ENCODE results near the gene GPR137B.

GPR137B gene, protein sequence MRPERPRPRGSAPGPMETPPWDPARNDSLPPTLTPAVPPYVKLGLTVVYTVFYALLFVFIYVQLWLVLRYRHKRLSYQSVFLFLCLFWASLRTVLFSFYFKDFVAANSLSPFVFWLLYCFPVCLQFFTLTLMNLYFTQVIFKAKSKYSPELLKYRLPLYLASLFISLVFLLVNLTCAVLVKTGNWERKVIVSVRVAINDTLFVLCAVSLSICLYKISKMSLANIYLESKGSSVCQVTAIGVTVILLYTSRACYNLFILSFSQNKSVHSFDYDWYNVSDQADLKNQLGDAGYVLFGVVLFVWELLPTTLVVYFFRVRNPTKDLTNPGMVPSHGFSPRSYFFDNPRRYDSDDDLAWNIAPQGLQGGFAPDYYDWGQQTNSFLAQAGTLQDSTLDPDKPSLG

DNA sequence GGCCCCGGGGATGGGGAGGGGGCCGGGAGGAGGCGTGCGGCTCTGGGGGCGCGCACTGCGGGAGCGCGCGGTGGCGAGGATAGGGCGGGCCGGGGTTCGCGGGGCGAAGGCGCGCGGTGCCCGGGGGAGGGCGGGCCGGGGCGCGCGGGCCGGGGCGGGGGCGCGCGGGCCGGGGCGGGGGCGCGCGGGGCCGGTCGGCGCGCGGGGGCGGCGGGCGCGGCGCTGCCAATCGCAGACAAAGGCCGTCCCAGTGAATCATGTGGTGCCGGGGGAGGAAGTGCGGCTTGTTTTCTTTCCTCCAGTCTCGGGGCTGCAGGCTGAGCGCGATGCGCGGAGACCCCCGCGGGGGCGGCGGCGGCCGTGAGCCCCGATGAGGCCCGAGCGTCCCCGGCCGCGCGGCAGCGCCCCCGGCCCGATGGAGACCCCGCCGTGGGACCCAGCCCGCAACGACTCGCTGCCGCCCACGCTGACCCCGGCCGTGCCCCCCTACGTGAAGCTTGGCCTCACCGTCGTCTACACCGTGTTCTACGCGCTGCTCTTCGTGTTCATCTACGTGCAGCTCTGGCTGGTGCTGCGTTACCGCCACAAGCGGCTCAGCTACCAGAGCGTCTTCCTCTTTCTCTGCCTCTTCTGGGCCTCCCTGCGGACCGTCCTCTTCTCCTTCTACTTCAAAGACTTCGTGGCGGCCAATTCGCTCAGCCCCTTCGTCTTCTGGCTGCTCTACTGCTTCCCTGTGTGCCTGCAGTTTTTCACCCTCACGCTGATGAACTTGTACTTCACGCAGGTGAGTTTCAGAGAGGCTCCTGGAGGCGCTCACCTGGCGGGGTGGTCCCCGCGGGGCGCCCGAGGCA is at the start of gene GPR137B:
TSS of gene GPR137B (plus strand) at position 287 of the 851 bp plus-strand sequence. CDS start at position 371, 84 bp downstream.
- peak in 1 of 3 donors; percentile 43 for DNase-seq (ENCODE audit: low read depth in 2 of 3, low spot score in 1 of 3)

DNA sequence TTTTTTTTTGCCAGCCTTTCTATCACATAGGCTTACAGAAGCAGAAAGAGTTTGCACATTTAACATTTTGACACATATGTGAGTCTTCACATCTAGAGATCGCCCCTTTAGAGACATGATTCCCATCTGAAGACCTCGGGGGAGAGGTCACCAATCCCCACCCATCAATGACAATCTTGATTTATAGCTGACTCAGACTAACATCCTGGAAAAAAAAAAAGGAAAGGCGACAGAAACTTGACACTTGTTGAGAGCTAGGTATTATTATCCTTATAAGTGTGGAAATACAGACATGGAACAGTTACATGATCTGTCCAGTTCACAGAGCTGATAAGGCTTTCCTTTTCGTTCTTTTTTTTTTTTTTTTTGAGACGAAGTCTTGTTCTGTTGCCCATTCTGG is 49.4 kb upstream of the GPR137B start:
- DNase-seq (ENCODE audit: low read depth in 2 of 3, low spot score in 1 of 3) = no peak

DNA sequence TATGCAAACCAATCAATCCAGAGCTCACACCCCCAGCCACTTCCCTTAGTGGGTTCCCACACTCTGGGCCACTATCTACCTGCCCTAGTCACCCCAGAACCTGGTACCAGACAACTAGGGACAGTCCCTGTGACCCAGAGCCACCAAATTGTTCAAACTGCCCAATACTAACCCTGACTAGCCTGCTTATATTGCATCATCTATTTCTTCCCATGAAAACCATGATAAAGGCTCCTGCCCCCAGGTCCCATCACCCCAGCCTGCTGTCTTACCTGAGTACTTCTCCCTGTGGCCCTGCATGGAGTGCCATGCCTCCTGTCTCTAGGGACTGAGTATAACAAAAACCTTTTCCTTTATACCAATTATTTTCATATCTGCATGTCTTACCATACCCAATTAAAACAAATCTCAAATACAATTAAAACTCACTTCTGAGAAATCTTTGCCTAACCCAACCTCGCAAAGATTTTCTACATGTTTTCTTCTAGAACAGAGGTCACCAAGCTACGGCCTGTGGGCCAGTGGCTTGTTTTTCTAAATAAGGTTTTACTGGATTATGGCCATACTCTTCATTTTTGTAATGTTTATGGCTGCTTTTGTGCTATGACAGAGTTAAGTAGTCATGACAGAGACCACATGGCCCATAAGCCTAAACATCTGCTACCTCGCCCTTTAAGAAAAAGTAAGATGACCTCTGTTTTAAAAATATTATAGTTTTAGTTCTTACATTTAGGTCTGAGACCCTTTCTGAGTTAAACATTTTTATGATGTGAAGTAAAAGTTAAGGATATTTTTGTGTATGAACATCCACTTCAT is 46.4 kb upstream of the GPR137B start:
- DNase-seq (ENCODE audit: low read depth in 2 of 3, low spot score in 1 of 3) = no peak

GRCh38 chr1:236096660-236097482 is 45.5 kb upstream of the GPR137B start:
- DNase-seq (ENCODE audit: low read depth in 2 of 3, low spot score in 1 of 3) = peak; percentile 64 to 83 (median 79)

DNA sequence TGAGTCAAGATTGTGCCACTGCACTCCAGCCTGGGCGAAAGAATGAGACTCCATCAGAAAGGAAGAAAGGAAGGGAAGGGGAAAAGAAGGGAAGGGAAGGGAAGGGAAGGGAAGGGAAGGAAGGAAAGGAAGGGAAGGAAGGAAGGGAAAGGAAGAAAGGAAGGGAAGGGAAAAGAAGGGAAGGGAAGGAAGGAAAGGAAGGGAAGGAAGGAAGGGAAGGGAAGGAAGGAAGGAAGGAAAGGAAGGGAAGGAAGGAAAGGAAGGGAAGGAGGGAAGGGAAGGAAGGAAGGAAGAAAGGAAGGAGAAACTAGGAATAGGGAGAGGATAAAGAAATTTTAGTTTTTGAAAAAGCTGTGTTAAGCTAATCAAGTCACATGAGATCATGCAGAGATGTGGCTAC is 44.1 kb upstream of the GPR137B start:
- DNase-seq (ENCODE audit: low read depth in 2 of 3, low spot score in 1 of 3) = no peak

DNA sequence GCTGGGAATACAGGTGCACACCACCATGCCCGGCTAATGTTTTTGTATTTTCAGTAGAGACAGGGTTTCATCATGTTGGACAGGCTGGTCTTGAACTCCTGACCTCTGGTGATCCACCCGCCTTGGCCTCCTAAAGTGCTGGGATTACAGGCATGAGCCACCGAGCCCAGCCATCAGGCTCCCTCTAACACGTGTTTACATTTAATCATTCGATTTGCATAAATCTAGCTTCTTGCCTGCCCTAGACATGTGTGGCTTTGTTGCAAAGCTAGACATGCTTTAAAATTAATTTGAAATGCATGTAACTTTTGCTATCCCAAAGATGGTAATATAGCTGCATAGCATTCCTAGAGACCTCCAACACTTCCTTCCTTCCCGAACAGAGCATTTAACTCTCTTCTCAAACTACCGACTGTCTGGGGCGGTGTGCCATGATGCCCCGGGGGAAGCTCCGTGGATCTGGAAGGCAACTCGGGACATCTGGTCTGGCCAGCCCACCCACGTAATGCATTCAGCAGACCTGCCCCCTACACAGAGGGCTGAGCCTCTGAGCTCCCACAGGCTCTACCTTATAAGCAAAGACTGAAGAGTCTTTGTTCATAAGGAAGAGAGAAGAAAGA is 42.9 kb upstream of the GPR137B start:
- no peak for DNase-seq (ENCODE audit: low read depth in 2 of 3, low spot score in 1 of 3)

DNA sequence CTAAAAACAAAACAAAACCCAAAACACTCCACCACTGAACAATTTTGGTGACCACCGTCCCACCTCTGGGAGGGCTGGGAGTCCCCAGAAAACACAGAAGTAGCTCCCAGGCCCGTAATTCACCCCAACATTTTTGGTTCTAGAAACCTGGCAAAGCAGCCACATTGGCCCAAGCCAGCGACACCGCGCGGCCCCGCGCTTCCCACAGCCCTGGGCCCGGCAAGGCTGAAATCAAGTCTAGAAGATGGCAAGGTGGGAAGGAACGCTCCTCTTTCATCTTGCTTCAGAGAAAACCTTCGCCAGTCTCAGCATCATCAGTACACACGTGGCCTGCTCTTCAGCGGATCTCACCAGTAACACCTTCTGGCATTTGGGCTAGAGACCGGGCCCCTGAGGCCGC is 41.5 kb upstream of the GPR137B start:
- DNase-seq (ENCODE audit: low read depth in 2 of 3, low spot score in 1 of 3) = no peak

GRCh38 chr1:236101233-236102200 is 40.8 kb upstream of the GPR137B start:
- DNase-seq (ENCODE audit: low read depth in 2 of 3, low spot score in 1 of 3) = no peak

- no peak for DNase-seq (ENCODE audit: low read depth in 2 of 3, low spot score in 1 of 3)
These were observed 39.7 kb upstream of the GPR137B start for GRCh38 chr1:236102611-236103010.

DNA sequence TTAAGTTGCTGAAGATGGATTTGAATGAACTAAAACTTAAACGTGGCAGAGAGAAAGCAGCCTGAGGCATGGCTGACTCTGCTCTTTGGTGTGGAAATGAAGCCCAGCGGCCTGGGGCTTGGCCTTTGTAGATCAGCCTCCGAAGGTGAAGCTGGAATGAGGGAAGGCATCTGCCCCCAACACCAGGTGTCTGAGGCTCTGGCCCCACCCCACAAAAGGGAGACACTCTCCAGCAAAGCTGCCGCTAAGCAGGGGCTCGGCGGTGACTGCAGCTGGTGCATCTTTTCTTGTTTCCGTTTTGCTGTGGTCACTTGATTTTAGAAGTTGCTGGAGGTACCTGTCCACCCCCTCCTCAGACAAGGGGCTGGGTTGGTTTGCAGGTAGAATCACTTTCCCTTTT is 39.3 kb upstream of the GPR137B start:
- DNase-seq (ENCODE audit: low read depth in 2 of 3, low spot score in 1 of 3) = no peak

- peak in 2 of 3 donors; percentile 24 to 70 for DNase-seq (ENCODE audit: low read depth in 2 of 3, low spot score in 1 of 3)
These were observed 38.6 kb upstream of the GPR137B start for GRCh38 chr1:236103646-236104218.

DNA sequence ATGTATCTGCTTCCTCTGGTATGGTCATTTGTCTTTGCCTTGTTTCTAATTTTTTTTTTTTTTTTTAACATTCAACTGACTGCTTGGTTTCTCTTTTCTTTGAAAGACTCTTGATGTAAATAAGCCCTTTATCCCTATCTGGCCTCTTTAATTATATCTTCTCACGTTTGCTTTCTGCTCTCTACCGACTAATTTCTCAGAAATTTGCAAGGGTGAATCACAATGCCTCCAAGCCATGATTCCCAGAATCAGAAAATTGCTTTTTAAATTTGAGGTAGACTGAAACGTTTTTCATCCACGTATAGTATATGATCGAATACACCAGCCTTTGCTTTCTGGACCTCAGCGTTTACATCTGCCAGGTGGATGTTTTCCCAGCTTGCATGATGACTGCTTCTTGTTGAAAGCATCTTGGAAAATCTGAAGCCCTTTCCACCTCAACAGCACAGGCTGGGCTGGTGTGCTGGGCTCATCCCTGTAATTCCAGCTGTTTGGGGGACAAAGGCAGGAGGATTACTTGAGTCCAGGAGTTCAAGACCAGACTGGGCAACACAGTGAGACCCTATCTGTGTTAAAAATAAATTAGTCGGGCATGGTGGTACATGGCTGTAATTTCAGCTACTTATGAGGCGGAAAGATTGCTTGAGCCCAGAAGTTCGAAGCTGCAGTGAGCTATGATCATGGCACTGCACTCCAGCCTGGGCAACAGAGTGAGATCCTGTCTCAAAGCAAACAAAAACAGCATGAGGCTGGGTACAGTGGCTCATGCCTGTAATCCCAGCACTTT is 35.0 kb upstream of the GPR137B start:
- DNase-seq (ENCODE audit: low read depth in 2 of 3, low spot score in 1 of 3) = no peak

GRCh38 chr1:236108027-236108648 is 34.2 kb upstream of the GPR137B start:
- DNase-seq (ENCODE audit: low read depth in 2 of 3, low spot score in 1 of 3) = no peak

DNA sequence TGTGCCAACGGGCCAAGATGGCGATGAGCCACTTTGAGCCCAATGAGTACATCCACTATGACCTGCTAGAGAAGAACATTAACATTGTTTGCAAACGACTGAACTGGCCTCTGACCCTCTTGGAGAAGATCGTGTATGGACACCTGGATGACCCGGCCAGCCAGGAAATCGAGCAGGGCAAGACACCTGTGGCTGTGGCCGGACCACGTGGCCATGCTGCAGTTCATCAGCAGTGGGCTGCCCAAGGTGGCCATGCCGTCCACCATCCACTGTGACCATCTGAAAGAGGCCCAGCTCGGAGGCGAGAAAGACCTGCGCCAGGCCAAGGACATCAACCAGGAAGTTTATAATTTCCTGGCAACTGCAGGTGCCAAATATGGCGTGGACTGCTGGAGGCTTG is 32.2 kb upstream of the GPR137B start:
- no peak for DNase-seq (ENCODE audit: low read depth in 2 of 3, low spot score in 1 of 3)

GRCh38 chr1:236111527-236112331 is 30.6 kb upstream of the GPR137B start:
- DNase-seq (ENCODE audit: low read depth in 2 of 3, low spot score in 1 of 3) = no peak

- DNase-seq (ENCODE audit: low read depth in 2 of 3, low spot score in 1 of 3) = no peak
These were observed 30.1 kb upstream of the GPR137B start for GRCh38 chr1:236112332-236112627.
